GOT3 (cell line): ENCODE results near the gene FMO2.

Source experiments
- DNase-seq: peaks from one replicate; lab custom pipeline; 2025; ENCODE audit warnings: mixed read lengths; lab: John Stamatoyannopoulos, UW

FMO2 gene

GRCh38 chr1:171185091-171185490, at the start of gene FMO2:
FMO2 (plus strand) TSS chr1:171185300; CDS start chr1:171185714, 414 bp downstream.
- DNase-seq: no peak

DNA sequence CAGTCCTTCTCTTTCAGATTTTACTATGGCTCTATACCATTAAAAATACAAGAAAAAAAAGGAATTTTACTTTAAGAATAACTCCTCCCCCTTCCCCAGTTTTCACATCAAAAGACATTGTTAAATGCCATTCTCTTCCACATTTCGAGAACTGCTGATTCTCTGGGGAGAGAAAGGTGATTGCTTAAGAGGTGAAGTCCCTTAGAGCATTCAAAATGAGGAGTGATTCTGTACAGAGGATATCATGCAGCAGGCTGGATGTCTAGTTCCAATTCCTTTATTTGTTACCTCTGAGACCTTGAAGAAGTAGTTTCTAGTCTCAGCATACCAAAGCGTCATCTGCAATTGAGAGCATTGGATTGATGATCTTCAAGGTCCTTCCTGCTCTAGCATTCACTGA, 47.5 kb upstream of the FMO2 start:
- no peak for DNase-seq

- no peak for DNase-seq
These were observed 46.1 kb upstream of the FMO2 start for GRCh38 chr1:171138980-171139379.

DNA sequence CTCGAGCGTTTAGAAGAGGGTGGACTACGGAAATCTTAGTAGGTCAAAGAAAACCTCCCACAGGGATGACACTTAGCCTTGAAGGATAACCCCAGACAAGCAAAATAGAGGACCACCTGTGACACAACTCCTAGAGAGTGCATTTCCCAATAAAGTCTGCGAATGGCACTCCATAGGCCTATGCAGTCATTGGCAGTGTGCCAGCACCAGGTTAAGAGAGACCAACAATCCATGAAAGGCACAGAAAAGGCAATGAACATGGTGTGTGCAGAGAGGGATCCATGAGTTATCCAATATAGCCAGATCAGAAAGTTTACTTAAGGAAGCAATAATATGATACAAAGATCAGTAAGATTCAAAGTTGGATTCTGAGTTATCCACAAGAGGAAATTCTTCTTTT, 45.2 kb upstream of the FMO2 start:
- DNase-seq: no peak

DNA sequence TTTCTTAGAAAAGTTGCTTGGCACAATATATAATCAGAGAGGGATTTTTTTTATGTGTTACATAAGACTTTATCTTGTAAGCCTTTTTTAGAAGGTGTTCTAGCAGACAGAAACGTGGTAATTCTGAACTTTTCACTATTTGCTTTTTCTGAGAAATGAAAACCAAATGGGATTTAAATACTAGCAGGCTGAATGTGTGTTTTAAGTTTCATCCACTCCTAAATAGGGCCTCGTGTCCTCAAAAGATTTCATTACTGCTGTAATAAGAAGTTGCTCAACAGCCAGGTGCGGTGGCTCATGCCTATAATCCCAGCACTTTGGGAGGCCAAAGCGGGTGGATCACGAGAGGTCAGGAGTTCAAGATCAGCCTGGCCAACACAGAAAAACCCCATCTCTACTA, 44.7 kb upstream of the FMO2 start:
- no peak for DNase-seq

DNA sequence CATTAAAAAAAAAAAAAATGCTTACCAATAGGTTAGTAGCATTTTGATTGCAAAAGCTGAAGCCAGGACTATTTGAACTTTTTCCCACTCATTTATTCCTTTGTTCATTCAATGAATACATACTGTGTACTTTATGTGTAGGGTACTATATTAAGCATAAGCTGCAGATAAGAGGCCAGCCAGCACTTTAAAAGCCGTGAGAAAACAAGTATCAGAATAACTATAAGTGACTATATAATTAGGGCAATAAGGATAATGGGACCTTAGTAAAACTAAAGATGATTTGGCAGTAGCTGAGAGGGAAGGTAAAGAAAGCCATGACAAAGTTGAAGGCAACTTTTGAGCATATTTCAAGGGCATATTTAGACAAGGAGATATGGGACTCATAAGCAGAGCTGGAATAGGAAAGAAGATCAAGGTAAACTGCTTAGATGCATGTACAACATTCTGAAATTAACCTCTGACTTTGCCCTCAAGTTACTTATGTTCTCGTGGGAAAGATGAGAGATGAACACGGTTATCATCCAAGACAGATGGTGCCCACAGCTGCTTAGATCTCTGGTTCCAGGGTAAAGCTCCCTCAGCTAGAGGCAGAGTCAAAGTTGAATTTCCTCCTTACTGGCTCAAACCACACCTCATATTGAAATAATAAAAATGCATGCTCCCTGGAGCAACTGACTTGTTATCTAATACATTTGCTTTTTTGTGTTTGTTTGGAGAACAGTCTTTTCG, 44.0 kb upstream of the FMO2 start:
- no peak for DNase-seq

DNA sequence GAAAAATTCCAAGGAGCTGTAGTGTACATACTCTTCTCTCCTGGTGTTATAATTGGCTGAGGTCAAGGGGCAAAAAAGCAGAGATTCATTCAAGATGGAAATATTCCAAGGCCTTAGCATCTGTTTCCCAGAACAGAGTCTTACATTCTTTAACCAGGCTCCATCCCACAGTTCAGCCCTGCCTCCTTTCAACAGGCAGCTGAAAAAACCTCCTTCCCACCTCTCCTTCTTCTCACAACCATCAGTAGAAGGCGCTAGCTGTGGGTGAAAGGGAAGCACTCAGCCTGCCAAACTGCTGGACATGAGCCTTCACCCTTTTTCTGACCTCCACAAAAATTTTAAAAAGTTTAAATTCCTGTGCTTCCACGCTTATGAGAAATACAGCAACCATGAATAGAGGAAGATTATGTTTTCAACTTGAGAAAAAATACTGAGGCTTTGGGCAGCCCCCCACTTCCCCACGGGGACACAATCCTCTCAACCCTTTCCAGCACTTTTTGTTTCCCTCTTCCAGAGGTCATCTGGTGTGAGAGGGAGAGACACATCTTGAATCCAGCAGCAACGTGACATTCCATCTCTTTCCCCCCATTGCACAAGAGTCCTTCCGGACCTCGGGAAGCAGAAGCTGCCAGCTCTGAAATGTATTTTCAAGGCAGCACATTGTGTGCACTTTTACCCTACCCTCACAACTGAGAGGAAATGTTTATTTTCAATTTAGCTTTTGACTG, 43.2 kb upstream of the FMO2 start:
- DNase-seq: no peak

DNA sequence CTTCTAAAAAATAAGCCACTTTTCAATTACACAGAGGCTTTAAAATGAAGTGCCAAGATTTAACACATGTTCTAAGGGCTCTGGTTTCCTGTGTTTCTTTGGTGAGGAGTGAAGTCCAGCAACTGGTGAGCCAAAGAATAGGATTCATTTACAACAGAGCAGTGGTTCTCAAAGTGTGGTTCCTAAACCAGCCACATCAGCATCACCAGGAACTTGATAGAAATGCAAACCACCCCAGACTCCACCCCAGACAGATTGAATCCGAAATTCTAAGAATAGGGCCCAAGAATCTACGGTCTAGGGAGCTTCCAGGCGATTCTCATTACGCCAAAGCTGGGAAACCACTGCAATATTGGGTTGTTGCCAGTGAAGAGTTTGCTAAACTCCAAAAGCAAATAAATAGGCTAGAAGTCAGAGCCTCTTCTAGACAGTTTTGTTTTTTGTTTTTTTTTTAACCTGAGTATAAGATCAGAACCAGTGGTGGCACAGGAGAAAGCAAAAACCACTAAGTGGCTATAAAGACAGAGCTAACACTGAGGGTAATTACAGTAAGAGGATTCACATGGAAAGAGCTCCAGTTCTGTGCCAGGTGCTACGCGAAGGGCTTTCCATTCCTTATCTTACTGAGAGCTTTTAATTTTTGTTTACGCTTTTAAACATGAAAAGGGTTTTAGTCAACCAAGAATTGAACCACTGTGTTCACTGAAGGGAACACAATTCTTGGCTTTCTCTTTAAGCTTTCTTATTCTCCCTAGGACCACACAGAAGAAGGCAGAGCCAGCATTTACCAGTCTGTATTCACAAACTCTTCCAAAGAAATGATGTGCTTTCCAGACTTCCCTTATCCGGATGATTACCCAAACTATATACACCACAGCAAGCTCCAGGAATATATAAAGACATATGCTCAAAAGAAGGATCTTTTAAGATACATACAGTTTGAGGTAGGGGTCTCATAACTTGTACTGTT, 42.4 kb upstream of the FMO2 start:
- DNase-seq: no peak

DNA sequence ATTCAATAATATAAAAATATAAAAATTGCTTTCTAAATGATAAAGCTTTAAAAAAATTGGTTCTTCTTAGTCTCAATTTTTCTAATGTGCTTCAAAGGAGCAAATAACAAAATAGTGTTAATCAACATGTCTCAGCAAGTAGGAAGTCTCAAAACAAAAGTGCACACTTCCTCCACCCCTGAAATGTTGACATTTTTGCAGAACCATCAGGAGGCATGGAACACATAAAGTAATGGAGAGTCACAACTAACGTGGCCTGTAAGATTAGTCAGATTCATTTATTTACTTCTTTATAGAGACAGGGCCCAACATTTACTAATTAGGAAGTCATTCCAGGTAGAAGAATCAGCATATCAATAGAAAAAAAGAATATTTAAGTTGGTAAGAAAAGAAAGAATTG, 34.9 kb upstream of the FMO2 start:
- no peak for DNase-seq

- DNase-seq: no peak
These were observed 32.6 kb upstream of the FMO2 start for GRCh38 chr1:171152549-171152948.

DNA sequence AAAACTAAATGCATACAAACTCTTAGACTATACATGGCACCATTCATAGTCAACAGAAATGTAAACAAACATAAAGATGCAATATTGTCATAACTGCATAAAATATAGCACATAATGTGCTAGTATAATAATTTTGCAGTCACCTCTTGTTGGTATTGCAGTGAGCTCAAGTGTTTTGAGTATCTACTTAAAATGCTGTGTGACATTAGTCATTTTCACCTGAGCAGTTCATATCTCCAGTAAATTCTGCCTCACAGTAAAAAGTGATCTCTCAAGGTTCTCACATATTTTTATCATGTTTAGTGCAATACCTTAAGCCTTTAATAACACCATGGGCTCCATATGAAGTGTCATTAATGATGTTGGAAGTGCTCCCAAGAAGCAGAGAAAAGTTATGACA, 29.6 kb upstream of the FMO2 start:
- DNase-seq: no peak

GRCh38 chr1:171158096-171158495, 27.0 kb upstream of the FMO2 start:
- DNase-seq: no peak

DNA sequence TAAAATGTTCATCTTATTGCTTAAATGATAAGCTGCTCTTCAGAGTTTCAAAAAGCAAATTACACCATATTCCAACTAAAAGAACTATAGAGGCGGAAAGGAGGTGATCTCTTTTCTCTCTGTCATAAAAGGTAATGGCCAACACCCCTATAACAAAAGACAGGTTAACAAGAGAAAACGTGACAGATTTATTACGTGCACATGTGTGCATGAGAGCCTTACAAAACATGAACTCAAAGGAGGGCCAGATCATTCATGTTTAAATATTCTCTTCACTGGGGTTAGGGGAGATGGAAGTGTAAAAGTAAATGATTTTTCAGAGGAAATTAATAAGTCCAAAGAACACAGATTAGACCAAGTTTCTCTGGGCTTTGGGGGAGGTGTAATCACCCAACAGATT, 26.5 kb upstream of the FMO2 start:
- no peak for DNase-seq

- DNase-seq: no peak
These were observed 26.0 kb upstream of the FMO2 start for GRCh38 chr1:171159148-171159547.

GRCh38 chr1:171160211-171160610, 24.9 kb upstream of the FMO2 start:
- no peak for DNase-seq

DNA sequence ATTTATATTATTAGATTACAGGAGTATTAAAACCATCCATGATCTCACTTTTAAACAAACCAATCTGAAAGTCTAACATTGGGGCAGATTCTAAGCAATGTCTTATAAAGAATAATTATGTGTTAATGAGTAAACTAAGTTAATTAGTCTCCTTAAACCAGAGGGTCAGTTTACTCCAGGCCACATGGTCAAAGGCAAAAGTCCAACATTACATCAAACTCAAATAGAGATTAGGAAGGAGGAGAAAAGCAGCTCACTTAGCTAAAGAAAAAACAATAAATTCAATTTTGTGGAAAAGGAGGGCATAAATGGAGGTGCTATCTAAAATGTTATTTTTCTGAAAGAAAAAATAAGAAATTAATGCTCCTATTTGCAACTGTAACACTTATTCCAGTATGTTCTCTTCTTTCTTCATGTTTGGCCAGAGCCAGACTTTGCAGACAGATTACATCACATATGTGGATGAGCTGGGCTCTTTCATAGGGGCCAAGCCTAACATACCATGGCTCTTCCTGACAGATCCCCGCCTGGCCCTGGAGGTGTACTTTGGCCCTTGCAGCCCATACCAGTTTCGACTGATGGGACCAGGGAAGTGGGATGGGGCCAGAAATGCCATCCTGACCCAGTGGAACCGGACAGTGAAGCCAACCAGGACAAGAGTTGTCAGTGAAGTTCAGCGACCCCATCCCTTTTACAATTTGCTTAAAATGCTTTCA, 24.3 kb upstream of the FMO2 start:
- DNase-seq: no peak

DNA sequence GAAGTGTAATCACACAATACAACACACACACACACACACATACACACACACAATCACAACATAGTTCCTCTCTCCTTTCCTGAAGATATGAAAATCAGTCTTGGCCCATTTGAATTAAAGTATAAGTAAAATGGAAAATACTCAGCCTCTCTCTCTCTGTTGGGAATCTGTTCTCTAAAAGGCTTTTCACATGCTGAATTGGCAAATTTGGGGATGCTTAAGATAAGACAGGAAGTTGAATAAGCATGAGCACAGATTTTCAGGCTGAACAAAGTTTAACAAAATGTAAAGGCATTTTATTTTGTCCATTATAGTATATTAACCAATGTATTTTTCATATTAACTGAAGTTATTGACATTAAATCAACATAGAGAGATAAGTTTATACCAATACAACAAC, 23.7 kb upstream of the FMO2 start:
- DNase-seq: no peak

- no peak for DNase-seq
These were observed 18.7 kb upstream of the FMO2 start for GRCh38 chr1:171166361-171166760.

GRCh38 chr1:171167785-171168184, 17.3 kb upstream of the FMO2 start:
- no peak for DNase-seq

- no peak for DNase-seq
These were observed 12.6 kb upstream of the FMO2 start for GRCh38 chr1:171172471-171172870.

DNA sequence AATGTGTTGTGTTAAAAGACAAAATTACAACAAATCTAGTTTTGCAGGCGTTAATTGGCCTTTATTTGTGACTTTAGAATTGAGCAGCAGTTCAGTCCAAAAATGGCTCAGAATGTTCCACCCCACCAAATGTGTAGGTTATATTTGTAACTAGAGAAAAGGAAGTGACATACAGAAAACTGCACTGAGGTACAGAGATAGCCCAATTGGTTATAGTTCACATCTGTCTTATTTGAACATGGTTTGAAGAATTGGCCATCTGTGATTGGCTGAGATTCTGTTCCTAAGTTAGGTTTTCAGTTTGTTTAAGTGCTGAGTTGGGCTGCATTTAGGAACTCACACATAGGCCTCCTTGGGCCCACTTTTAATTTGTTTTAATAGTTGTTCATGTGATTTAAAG, 12.0 kb upstream of the FMO2 start:
- no peak for DNase-seq
